Neuronal stem cell (in vitro differentiated cells): ENCODE data around the gene RHOBTB3.
"Not testable (repeated sequence)": the region's sequence is repeated elsewhere in the genome, so short reads cannot be mapped to it uniquely, and the experiment has no call there.

Source experiments
- DNase-seq: peaks from one replicate; pipeline ENCODE4 v3.0.0-alpha.2; 2013; ENCODE audit warnings: low spot score
- H2AFZ ChIP-seq: one replicate; pipeline ENCODE4 v1.6.1; 2013; ENCODE audit warnings: mild to moderate bottlenecking, low read length, inconsistent platforms
- H2AK5ac ChIP-seq: 2 replicates; pipeline ENCODE4 v1.6.1; 2013; ENCODE audit warnings: low read depth, mild to moderate bottlenecking, inconsistent platforms, low read length, moderate library complexity, mixed read lengths
- H2BK120ac ChIP-seq: 2 replicates; pipeline ENCODE4 v1.6.1; 2013; ENCODE audit warnings: low read depth, mild to moderate bottlenecking, inconsistent platforms, low read length, moderate library complexity, mixed read lengths
- H2BK12ac ChIP-seq: one replicate; pipeline ENCODE4 v1.6.1; 2013; ENCODE audit warnings: low read length, inconsistent platforms
- H2BK15ac ChIP-seq: 2 replicates; pipeline ENCODE4 v1.6.1; 2013; ENCODE audit warnings: mild to moderate bottlenecking, low read length, inconsistent platforms, mixed read lengths
- H2BK5ac ChIP-seq: one replicate; pipeline ENCODE4 v1.6.1; 2013; ENCODE audit warnings: inconsistent platforms, mild to moderate bottlenecking, low read length, moderate library complexity
- H3K14ac ChIP-seq: one replicate; pipeline ENCODE4 v1.6.1; 2013; ENCODE audit warnings: low read length, inconsistent platforms
- H3K18ac ChIP-seq: 2 replicates; pipeline ENCODE4 v1.6.1; 2013; ENCODE audit warnings: low read length, inconsistent platforms
- H3K23ac ChIP-seq: 2 replicates; pipeline ENCODE4 v1.6.1; 2013; ENCODE audit warnings: low read depth, mild to moderate bottlenecking, mixed read lengths, low read length, inconsistent platforms; ENCODE audit not compliant: poor library complexity
- H3K27ac ChIP-seq: replicated peaks from 3 replicates; pipeline ENCODE4 v1.5.1; 2013; ENCODE audit warnings: low read length, inconsistent platforms
- H3K27me3 ChIP-seq, 3 experiments: 2 replicates each; pipeline ENCODE4 v1.6.1; 2013; ENCODE audit warnings: low read length in 3 of 3, mild to moderate bottlenecking in 2 of 3, inconsistent platforms in 1 of 3, low read depth in 1 of 3, mixed read lengths in 1 of 3, moderate library complexity in 1 of 3; ENCODE audit not compliant: control insufficient read depth in 3 of 3, insufficient read depth in 3 of 3
- H3K36me3 ChIP-seq, 2 donors: replicated peaks in 1 of 2; 2 replicates each; pipeline ENCODE4 v1.6.1; 2013; ENCODE audit warnings: low read length in 2 of 2; ENCODE audit not compliant: control insufficient read depth in 2 of 2, insufficient read depth in 2 of 2
- H3K4ac ChIP-seq: 2 replicates; pipeline ENCODE4 v1.6.1; 2013; ENCODE audit warnings: inconsistent platforms, mild to moderate bottlenecking, low read length, moderate library complexity
- H3K4me1 ChIP-seq, 2 donors: 1 replicate in 1 of 2; 2 replicates in 1 of 2; pipeline ENCODE4 v1.6.1; 2013; ENCODE audit warnings: low read length in 2 of 2, low read depth in 1 of 2; ENCODE audit not compliant: control insufficient read depth in 2 of 2, insufficient read depth in 1 of 2
- H3K4me2 ChIP-seq: one replicate; pipeline ENCODE4 v1.6.1; 2013; ENCODE audit warnings: mild to moderate bottlenecking, low read length, inconsistent platforms; ENCODE audit not compliant: insufficient read depth, poor library complexity, severe bottlenecking
- H3K4me3 ChIP-seq, 2 donors: 2 replicates each; pipeline ENCODE4 v1.5.1; 2013; ENCODE audit warnings: low read length in 2 of 2, mild to moderate bottlenecking in 2 of 2, inconsistent platforms in 1 of 2, moderate library complexity in 1 of 2
- H3K79me1 ChIP-seq: one replicate; pipeline ENCODE4 v1.6.1; 2013; ENCODE audit warnings: low read depth, mild to moderate bottlenecking, inconsistent platforms, low read length, moderate library complexity
- H3K9ac ChIP-seq: one replicate; pipeline ENCODE4 v1.6.1; 2013; ENCODE audit warnings: mild to moderate bottlenecking, low read depth, low read length, inconsistent platforms; ENCODE audit not compliant: poor library complexity
- H3K9me3 ChIP-seq, 2 donors: replicated peaks in 1 of 2; 2 replicates each; pipeline versions ENCODE3 to v1.6.1; 2013; ENCODE audit warnings: low read length in 2 of 2, mild to moderate bottlenecking in 2 of 2, inconsistent platforms in 1 of 2, low read depth in 1 of 2, mixed read lengths in 1 of 2, moderate library complexity in 1 of 2; ENCODE audit not compliant: control insufficient read depth in 2 of 2, insufficient read depth in 1 of 2
- H4K8ac ChIP-seq: one replicate; pipeline ENCODE4 v1.6.1; 2013; ENCODE audit warnings: low read depth, mild to moderate bottlenecking, inconsistent platforms, low read length, moderate library complexity
- H4K91ac ChIP-seq: one replicate; pipeline ENCODE4 v1.6.1; 2013; ENCODE audit warnings: low read length, low read depth, mild to moderate bottlenecking, inconsistent platforms; ENCODE audit not compliant: poor library complexity
- WGBS, 2 donors: extraction: QIAGEN DNeasy Blood & Tissue Kit; methylation state at CpG; one replicate each; pipeline ENCODE4 v1.1.7; 2013; ENCODE audit warnings: missing lambda C conversion rate in 2 of 2, mixed read lengths in 1 of 2; ENCODE audit not compliant: insufficient read length in 2 of 2, insufficient replicate concordance in 1 of 2; ENCODE audit errors: extremely low coverage in 2 of 2; 5-methylcytosine and 5-hydroxymethylcytosine counted together

RHOBTB3 gene

GRCh38 chr5:95707534-95708188, 23.5 kb upstream of the RHOBTB3 start:
- H2BK15ac ChIP-seq, H3K23ac ChIP-seq, H3K9ac ChIP-seq, H3K4me2 ChIP-seq, H3K14ac ChIP-seq, H3K4me3 ChIP-seq, DNase-seq, H2BK120ac ChIP-seq, H2AK5ac ChIP-seq, H3K18ac ChIP-seq, H4K91ac ChIP-seq, H3K36me3 ChIP-seq, H3K79me1 ChIP-seq, H3K9me3 ChIP-seq, H3K27me3 ChIP-seq, H4K8ac ChIP-seq, H3K4ac ChIP-seq, H3K27ac ChIP-seq, H2AFZ ChIP-seq, H2BK12ac ChIP-seq, H3K4me1 ChIP-seq, H2BK5ac ChIP-seq: not testable (repeated sequence)
- WGBS, 2 donors = no CpG with 5 or more reads among the region's 8 CpGs

GRCh38 chr5:95708876-95709275, 22.3 kb upstream of the RHOBTB3 start:
- no CpG with 5 or more reads among the region's 7 CpGs for WGBS, 2 donors

GRCh38 chr5:95709967-95710650, 21.0 kb upstream of the RHOBTB3 start:
- WGBS, 2 donors = no CpG with 5 or more reads among the region's 15 CpGs

More at GRCh38 chr5:95708876-95709275, 22.3 kb upstream of the RHOBTB3 start:
- Histone ChIP-seq H3K4me1 (peaks cover 3% of the 10 kb centered on the region in 2 donors), H3K27ac (no peak overlapping the region), H2AK5ac (no peak overlapping the region), H4K8ac (no peak overlapping the region), H4K91ac (no peak overlapping the region), H2BK15ac (no peak overlapping the region), H3K36me3 (no peaks in the 10 kb centered on the region), H3K9me3 (no peaks in the 10 kb centered on the region), H3K23ac (no peak overlapping the region), H3K4ac (no peak overlapping the region), H3K9ac (no peak overlapping the region), H3K18ac (no peak overlapping the region), H2AFZ (no peak overlapping the region), H3K4me3 (no peak overlapping the region), H3K4me2 (no peak overlapping the region), H2BK5ac (no peak overlapping the region), H3K14ac (no peak overlapping the region), H2BK120ac (no peak overlapping the region), H3K79me1 (no peaks in the 10 kb centered on the region), H3K27me3 (no peaks in the 10 kb centered on the region), H2BK12ac (no peak overlapping the region)
- DNase-seq = no peak

DNA sequence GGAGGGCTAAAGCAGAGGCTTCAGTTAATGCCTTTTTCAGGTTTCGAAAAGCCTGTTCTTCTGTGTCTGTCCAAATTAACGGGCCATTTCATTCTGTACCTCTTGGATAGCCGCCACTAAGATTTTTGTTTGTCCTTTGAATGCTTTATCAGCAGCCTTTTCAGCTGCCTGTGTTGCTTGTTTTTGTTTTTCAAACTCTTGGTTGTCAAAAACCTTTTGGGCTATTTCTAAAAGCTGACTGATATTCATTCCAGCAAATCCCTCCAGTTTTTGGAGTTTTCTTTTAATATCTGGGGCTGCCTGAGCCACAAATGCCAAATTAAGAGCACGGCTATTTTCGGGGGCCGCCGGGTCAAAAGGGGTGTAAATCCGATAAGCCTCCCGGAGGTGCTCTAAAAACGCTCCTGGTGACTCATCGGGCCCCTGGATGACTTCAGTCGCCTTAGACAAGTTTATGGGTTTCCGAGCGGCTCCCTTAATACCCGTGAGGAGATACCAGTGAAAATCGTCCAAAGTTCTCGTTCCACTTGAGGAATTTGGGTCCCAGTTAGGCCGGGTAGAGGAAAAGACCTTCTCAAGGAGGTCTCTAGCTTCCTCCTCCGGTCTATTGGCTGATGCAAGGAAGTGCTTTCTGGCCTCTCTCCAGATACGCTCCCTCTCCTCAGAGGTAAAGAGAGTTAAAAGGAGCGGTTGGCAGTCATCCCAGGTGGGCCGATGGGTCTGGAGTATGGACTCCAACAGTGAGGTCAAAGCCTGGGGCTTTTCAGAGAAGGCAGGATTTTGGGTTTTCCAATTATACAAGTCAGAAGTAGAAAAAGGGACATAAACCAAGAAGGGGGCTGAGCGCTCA, 20.3 kb upstream of the RHOBTB3 start:
- H2AFZ ChIP-seq = peak overlapping the region; percentile 82
- not testable (repeated sequence) for H2BK5ac ChIP-seq, H3K9ac ChIP-seq, H4K91ac ChIP-seq, H3K23ac ChIP-seq, H3K4me1 ChIP-seq, H3K4ac ChIP-seq, H3K4me3 ChIP-seq, H3K27me3 ChIP-seq, H3K14ac ChIP-seq, H2BK15ac ChIP-seq, H2BK120ac ChIP-seq, H4K8ac ChIP-seq, H3K36me3 ChIP-seq, H2AK5ac ChIP-seq, H3K9me3 ChIP-seq, H2BK12ac ChIP-seq, H3K79me1 ChIP-seq, DNase-seq, H3K27ac ChIP-seq
- peak overlapping the region; percentile 28 for H3K4me2 ChIP-seq
- H3K18ac ChIP-seq = peak overlapping the region; percentile 11
- no CpG with 5 or more reads among the region's 23 CpGs for WGBS, 2 donors

More at GRCh38 chr5:95709967-95710650, 21.0 kb upstream of the RHOBTB3 start:
- Histone ChIP-seq H3K79me1 (no peaks in the 10 kb centered on the region), H3K14ac (no peak overlapping the region), H3K4me2 (no peak overlapping the region), H2BK120ac (no peak overlapping the region), H3K4me1 (peaks cover 3% of the 10 kb centered on the region in 2 donors), H3K18ac (no peak overlapping the region), H3K23ac (no peak overlapping the region), H4K91ac (no peak overlapping the region), H2AFZ (peak overlapping the region; percentile 82), H4K8ac (no peak overlapping the region), H3K9me3 (no peaks in the 10 kb centered on the region), H2BK15ac (no peak overlapping the region), H2AK5ac (no peak overlapping the region), H2BK5ac (no peak overlapping the region), H3K4ac (no peak overlapping the region), H3K36me3 (no peaks in the 10 kb centered on the region), H3K27me3 (no peaks in the 10 kb centered on the region), H3K27ac (no peak overlapping the region), H3K4me3 (no peak overlapping the region), H3K9ac (no peak overlapping the region), H2BK12ac (no peak overlapping the region)
- no peak for DNase-seq
